Neural cell (in vitro differentiated cells): Measurements from ENCODE around the gene PSPN. TPM values are rescaled to one million over a fixed set of nuclear protein-coding genes. Genes with fewer than 3 reads are reported as not detected.

Source experiments
- H2AFZ ChIP-seq: fragments of 200-600, 300-800 bp; sonication (generic), shearing (Covaris generic); 2 replicates; pipeline ENCODE4 v1.6.0; 2014; ENCODE audit warnings: low read depth, mild to moderate bottlenecking, antibody characterized with exemption, low read length, moderate library complexity
- H3F3A ChIP-seq: fragments of 200-600 bp; shearing (Covaris generic); 2 replicates; pipeline ENCODE4 v1.6.1; 2016; ENCODE audit warnings: mild to moderate bottlenecking, moderate library complexity, mixed read lengths, antibody characterized with exemption, low read length; ENCODE audit not compliant: insufficient read depth, poor library complexity, severe bottlenecking
- H3K27ac ChIP-seq: fragments of 200-600, 300-800 bp; sonication (generic), shearing (Covaris generic); 2 replicates; pipeline ENCODE4 v1.5.1; 2014; ENCODE audit warnings: mild to moderate bottlenecking, low read length, moderate library complexity
- H3K27me3 ChIP-seq: fragments of 300-800, 200-600 bp; sonication (generic), shearing (Covaris generic); 2 replicates; pipeline ENCODE4 v1.6.0; 2014; ENCODE audit warnings: mild to moderate bottlenecking, low read depth, low read length, moderate library complexity; ENCODE audit not compliant: insufficient read depth
- H3K36me3 ChIP-seq: fragments of 300-800, 200-600 bp; sonication (generic), shearing (Covaris generic); 2 replicates; pipeline ENCODE4 v1.5.1; 2014; ENCODE audit warnings: mild to moderate bottlenecking, antibody characterized with exemption, low read length, moderate library complexity; ENCODE audit not compliant: insufficient read depth
- H3K4me2 ChIP-seq: fragments of 300-800, 200-600 bp; sonication (generic), shearing (Covaris generic); 2 replicates; pipeline ENCODE4 v1.6.0; 2014; ENCODE audit warnings: mild to moderate bottlenecking, low read length
- H3K4me3 ChIP-seq: fragments of 300-800, 200-600 bp; sonication (generic), shearing (Covaris generic); 2 replicates; pipeline ENCODE4 v1.5.1; 2014; ENCODE audit warnings: mild to moderate bottlenecking, low read length, moderate library complexity
- H3K79me2 ChIP-seq: fragments of 200-600 bp; shearing (Covaris generic); replicated peaks from 2 replicates; pipeline ENCODE4 v1.6.0; 2014; ENCODE audit warnings: mild to moderate bottlenecking, low read length, moderate library complexity; ENCODE audit not compliant: insufficient read depth
- H3K9ac ChIP-seq: fragments of 300-800, 200-600 bp; sonication (generic), shearing (Covaris generic); 2 replicates; pipeline ENCODE4 v1.6.1; 2016; ENCODE audit warnings: mild to moderate bottlenecking, low read length, mixed read lengths
- H3K9me2 ChIP-seq: fragments of 200-600 bp; shearing (Covaris generic); 2 replicates; pipeline ENCODE4 v1.6.1; 2016; ENCODE audit warnings: mild to moderate bottlenecking, low read length, mixed read lengths; ENCODE audit not compliant: insufficient read depth
- H3K9me3 ChIP-seq: fragments of 200-600, 300-800 bp; sonication (generic), shearing (Covaris generic); 2 replicates; pipeline ENCODE4 v1.6.1; 2016; ENCODE audit warnings: mild to moderate bottlenecking, mixed run types, low read length, moderate library complexity, mixed read lengths
- H4K20me1 ChIP-seq: fragments of 200-600 bp; shearing (Covaris generic); 2 replicates; pipeline ENCODE4 v1.6.1; 2016; ENCODE audit warnings: mild to moderate bottlenecking, mixed run types; ENCODE audit not compliant: insufficient read depth
- EP300 ChIP-seq: fragments of 450-650 bp; conservative IDR thresholded peaks from 2 replicates; pipeline ENCODE4 v1.6.1; 2014; ENCODE audit warnings: antibody characterized with exemption, mild to moderate bottlenecking, moderate library complexity; ENCODE audit not compliant: poor library complexity, severe bottlenecking
- EZH2 ChIP-seq: fragments of 200-600, 300-800 bp; shearing (Covaris generic), sonication (generic); IDR thresholded peaks from 2 replicates; pipeline ENCODE4 v1.6.1; 2014; ENCODE audit warnings: antibody characterized with exemption, low read length, borderline replicate concordance, mild to moderate bottlenecking; ENCODE audit not compliant: insufficient read depth, poor library complexity, severe bottlenecking
- MXI1 ChIP-seq: fragments of 450-650 bp; conservative IDR thresholded peaks from 2 replicates; pipeline ENCODE4 v1.6.1; 2014; ENCODE audit warnings: antibody characterized with exemption, mild to moderate bottlenecking; ENCODE audit not compliant: poor library complexity, severe bottlenecking
- POLR2AphosphoS5 ChIP-seq: IDR thresholded peaks from 2 replicates; pipeline ENCODE4 v1.6.1; 2012
- RAD21 ChIP-seq: fragments of 450-650 bp; conservative IDR thresholded peaks from 2 replicates; pipeline ENCODE4 v1.6.1; 2014; ENCODE audit warnings: antibody characterized with exemption, mild to moderate bottlenecking, moderate library complexity
- SMC3 ChIP-seq: fragments of 450-650 bp; conservative IDR thresholded peaks from 2 replicates; pipeline ENCODE4 v1.6.1; 2014; ENCODE audit warnings: antibody characterized with exemption, mild to moderate bottlenecking, moderate library complexity; ENCODE audit not compliant: poor library complexity
- TAF1 ChIP-seq: IDR thresholded peaks from 2 replicates; pipeline ENCODE4 v1.6.1; 2012; ENCODE audit warnings: low read depth
- polyA plus RNA-seq: library from polyadenylated mRNA; depleted of rRNA; stranded (reverse); fragments of >200 nt; gene quantifications from 2 replicates; pipeline ENCODE4 v1.2.3, GENCODE V29; 2014
- TF ChIP-seq, protein P1 (sequence below): IDR thresholded peaks from 2 replicates; pipeline ENCODE4 v1.6.1; 2012; ENCODE audit warnings: borderline replicate concordance
- TF ChIP-seq, protein P2 (sequence below): fragments of 450-650 bp; IDR thresholded peaks from 2 replicates; pipeline ENCODE4 v1.5.1; 2014; ENCODE audit warnings: antibody characterized with exemption, mild to moderate bottlenecking, moderate library complexity; ENCODE audit not compliant: poor library complexity, severe bottlenecking

PSPN gene
- polyA plus RNA-seq, 1 donor from 2014 or later, result 1.5 TPM

DNA sequence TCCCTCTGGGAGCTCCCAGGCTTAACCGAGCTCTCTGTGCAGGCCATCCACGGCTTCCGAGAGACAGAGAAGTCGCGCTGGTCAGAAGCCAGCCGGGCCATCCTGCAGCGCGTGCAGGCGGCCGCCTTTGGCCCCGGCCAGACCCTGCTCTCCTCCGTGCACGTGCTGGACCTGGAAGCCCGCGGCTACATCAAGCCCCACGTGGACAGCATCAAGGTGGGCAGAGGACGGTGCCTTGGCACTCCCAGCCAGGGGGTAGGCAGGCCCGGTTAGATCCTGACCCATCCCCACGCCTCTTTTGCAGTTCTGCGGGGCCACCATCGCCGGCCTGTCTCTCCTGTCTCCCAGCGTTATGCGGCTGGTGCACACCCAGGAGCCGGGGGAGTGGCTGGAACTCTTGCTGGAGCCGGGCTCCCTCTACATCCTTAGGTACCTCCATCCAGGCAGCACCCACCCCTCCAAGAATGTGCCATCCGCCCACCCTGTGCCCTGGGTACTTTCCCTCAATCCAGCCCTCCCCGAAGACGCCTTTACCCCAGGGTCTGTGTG lies 1.5 kb downstream of the PSPN start:
- Histone ChIP-seq H3K27ac (no peak overlapping the region), H3K4me3 (peak overlapping the region; percentile 78), H3K9ac (peak overlapping the region; percentile 94)

DNA sequence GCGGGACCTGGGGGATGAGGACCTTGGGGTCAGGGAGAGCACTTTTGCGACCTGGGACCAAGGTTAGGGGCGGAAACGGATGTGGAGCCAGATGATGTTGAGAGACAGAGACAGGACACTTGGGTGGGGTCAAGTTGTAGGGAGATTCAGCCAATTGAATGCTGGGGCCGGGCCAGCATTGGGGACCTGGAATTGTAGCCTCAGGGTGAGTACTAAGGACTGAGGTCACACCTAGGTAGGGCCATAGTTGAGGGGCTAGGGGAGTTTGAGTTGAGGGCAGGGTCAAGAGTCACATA lies 2.0 kb downstream of the PSPN start:
- H2AFZ ChIP-seq, result no peak overlapping the region
- no peaks in the 10 kb centered on the region for H3F3A ChIP-seq
- no peaks in the 10 kb centered on the region for H3K79me2 ChIP-seq
- no peaks in the 10 kb centered on the region for H4K20me1 ChIP-seq
- TF ChIP-seq EZH2 (no peak), POLR2AphosphoS5 (no peak), SMC3 (no peak), EP300 (no peak), MXI1 (no peak), RAD21 (no peak), TAF1 (no peak)
- TF ChIP-seq, protein P1, sequence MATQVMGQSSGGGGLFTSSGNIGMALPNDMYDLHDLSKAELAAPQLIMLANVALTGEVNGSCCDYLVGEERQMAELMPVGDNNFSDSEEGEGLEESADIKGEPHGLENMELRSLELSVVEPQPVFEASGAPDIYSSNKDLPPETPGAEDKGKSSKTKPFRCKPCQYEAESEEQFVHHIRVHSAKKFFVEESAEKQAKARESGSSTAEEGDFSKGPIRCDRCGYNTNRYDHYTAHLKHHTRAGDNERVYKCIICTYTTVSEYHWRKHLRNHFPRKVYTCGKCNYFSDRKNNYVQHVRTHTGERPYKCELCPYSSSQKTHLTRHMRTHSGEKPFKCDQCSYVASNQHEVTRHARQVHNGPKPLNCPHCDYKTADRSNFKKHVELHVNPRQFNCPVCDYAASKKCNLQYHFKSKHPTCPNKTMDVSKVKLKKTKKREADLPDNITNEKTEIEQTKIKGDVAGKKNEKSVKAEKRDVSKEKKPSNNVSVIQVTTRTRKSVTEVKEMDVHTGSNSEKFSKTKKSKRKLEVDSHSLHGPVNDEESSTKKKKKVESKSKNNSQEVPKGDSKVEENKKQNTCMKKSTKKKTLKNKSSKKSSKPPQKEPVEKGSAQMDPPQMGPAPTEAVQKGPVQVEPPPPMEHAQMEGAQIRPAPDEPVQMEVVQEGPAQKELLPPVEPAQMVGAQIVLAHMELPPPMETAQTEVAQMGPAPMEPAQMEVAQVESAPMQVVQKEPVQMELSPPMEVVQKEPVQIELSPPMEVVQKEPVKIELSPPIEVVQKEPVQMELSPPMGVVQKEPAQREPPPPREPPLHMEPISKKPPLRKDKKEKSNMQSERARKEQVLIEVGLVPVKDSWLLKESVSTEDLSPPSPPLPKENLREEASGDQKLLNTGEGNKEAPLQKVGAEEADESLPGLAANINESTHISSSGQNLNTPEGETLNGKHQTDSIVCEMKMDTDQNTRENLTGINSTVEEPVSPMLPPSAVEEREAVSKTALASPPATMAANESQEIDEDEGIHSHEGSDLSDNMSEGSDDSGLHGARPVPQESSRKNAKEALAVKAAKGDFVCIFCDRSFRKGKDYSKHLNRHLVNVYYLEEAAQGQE, result no peak
- TF ChIP-seq, protein P2, sequence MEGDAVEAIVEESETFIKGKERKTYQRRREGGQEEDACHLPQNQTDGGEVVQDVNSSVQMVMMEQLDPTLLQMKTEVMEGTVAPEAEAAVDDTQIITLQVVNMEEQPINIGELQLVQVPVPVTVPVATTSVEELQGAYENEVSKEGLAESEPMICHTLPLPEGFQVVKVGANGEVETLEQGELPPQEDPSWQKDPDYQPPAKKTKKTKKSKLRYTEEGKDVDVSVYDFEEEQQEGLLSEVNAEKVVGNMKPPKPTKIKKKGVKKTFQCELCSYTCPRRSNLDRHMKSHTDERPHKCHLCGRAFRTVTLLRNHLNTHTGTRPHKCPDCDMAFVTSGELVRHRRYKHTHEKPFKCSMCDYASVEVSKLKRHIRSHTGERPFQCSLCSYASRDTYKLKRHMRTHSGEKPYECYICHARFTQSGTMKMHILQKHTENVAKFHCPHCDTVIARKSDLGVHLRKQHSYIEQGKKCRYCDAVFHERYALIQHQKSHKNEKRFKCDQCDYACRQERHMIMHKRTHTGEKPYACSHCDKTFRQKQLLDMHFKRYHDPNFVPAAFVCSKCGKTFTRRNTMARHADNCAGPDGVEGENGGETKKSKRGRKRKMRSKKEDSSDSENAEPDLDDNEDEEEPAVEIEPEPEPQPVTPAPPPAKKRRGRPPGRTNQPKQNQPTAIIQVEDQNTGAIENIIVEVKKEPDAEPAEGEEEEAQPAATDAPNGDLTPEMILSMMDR, result no peak
- no peaks in the 10 kb centered on the region for H3K27me3 ChIP-seq
- no peaks in the 10 kb centered on the region for H3K9me2 ChIP-seq
- no peaks in the 10 kb centered on the region for H3K36me3 ChIP-seq
- peak overlapping the region; percentile 78 for H3K4me3 ChIP-seq
- peak overlapping the region; percentile 73 for H3K4me2 ChIP-seq
- no peaks in the 10 kb centered on the region for H3K9me3 ChIP-seq
- peak overlapping the region; percentile 97 for H3K27ac ChIP-seq
- H3K9ac ChIP-seq, result peak overlapping the region; percentile 94

More for the DNA sequence above, 1.5 kb downstream of the PSPN start:
- Histone ChIP-seq H3F3A (no peaks in the 10 kb centered on the region), H2AFZ (no peak overlapping the region), H3K27me3 (no peaks in the 10 kb centered on the region), H3K79me2 (no peaks in the 10 kb centered on the region), H4K20me1 (no peaks in the 10 kb centered on the region), H3K9me3 (no peaks in the 10 kb centered on the region), H3K4me2 (peak overlapping the region; percentile 73), H3K9me2 (no peaks in the 10 kb centered on the region), H3K36me3 (no peaks in the 10 kb centered on the region)
- TF ChIP-seq MXI1, result no peak
- TF ChIP-seq EP300, result no peak
- TF ChIP-seq TAF1, result no peak
- no peak for TF ChIP-seq EZH2
